Measurements from ENCODE around the gene SLC26A8.
"Not testable (repeated sequence)": the region's sequence is repeated elsewhere in the genome, so short reads cannot be mapped to it uniquely, and the experiment has no call there.

The SLC26A8 gene

DNA sequence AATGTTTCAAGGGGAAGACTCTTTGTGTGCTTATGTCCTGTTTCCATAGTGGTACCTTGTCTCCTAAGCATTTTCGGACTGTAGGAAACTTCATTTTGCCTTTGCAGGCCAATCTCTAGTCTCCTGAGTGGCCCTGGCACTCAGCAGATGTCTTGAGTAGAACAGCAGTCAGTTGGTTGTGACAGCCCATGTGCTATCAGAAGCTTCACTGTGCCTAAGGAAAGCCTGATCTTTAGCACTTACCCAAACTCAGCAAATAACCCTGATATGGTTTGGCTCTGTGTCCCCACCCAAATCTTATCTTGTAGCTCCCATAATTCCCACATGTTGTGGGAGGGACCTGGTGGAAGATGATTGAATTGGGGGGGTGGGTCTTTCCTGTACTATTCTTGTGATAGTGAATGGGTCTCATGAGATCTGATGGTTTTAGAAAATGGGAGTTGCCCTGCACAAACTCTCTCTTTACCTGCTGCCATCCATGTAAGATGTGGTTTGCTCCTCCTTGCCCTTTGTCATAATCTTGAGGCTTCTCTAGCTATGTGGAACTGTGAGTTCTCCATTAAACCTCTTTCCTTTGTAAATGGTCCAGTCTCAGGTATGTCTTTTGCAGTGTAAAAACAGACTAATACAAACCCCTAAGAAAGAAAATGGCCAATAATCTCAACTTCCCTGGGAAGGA, 87.6 kb downstream of the SLC26A8 start:
- TF ChIP-seq CTCF (IDR thresholded peaks at IDR 0.05; ENCODE audit: borderline replicate concordance, insufficient read depth, low read depth, low read length) = no peak

GRCh38 chr6:35935469-35935868, 89.0 kb downstream of the SLC26A8 start:
- TF ChIP-seq CTCF (IDR thresholded peaks at IDR 0.05; ENCODE audit: borderline replicate concordance, insufficient read depth, low read depth, low read length) = no peak
- no peak overlapping the region for H3K4me3 ChIP-seq (ENCODE audit: low read depth, low read length)

More for the DNA sequence above, 87.6 kb downstream of the SLC26A8 start:
- H3K4me3 ChIP-seq (ENCODE audit: low read depth, low read length) = no peak overlapping the region

DNA sequence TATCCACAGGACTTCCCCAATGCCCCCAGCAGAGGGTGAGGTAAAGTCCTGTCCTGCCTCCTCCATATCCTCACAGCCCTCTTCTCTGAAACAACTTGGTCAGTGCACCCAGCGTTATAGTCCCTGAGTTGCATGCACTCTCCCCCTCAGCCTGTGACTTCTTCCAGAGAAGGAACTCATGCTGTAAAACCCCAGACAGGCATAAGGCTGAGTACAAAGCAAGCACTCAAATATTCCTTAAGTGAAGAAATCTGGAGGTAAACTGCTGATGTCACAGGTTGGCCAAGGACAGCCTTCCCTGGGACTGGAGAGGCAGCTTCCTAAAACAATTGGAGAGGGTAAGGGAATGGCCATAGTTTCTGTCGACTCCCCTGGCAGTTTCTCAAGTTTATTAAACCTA, 90.6 kb downstream of the SLC26A8 start:
- TF ChIP-seq CTCF (IDR thresholded peaks at IDR 0.05; ENCODE audit: borderline replicate concordance, insufficient read depth, low read depth, low read length) = no peak
- H3K4me3 ChIP-seq (ENCODE audit: low read depth, low read length) = no peak overlapping the region

GRCh38 chr6:35931873-35932272, 92.6 kb downstream of the SLC26A8 start:
- not testable (repeated sequence) for H3K4me3 ChIP-seq (ENCODE audit: low read depth, low read length)

- no peak overlapping the region for H3K4me3 ChIP-seq (ENCODE audit: low read depth, low read length)
- TF ChIP-seq CTCF (IDR thresholded peaks at IDR 0.05; ENCODE audit: borderline replicate concordance, insufficient read depth, low read depth, low read length) = no peak
Measured at GRCh38 chr6:35931120-35931561, 93.3 kb downstream of the SLC26A8 start.

GRCh38 chr6:35929601-35930000, 94.8 kb downstream of the SLC26A8 start:
- H3K4me3 ChIP-seq (ENCODE audit: low read depth, low read length) = no peak overlapping the region
- no peak for TF ChIP-seq CTCF (IDR thresholded peaks at IDR 0.05; ENCODE audit: borderline replicate concordance, insufficient read depth, low read depth, low read length)

- TF ChIP-seq CTCF (IDR thresholded peaks at IDR 0.05; ENCODE audit: borderline replicate concordance, insufficient read depth, low read depth, low read length) = no peak
- H3K4me3 ChIP-seq (ENCODE audit: low read depth, low read length) = no peak overlapping the region
Measured at GRCh38 chr6:35926509-35927215, 97.8 kb downstream of the SLC26A8 start.
